ENCODE measurements around the gene ELMO2.

GRCh38 chr20:46433051-46433450 lies 26.6 kb upstream of the ELMO2 start:
- TF ChIP-seq CTCF (IDR thresholded peaks at IDR 0.05; ENCODE audit: low read depth, low read length) (no peak), POLR2A (IDR thresholded peaks at IDR 0.05; ENCODE audit: extremely low read depth, insufficient read length) (no peak)

Data from NB4 (cell line).